Measurements from ENCODE around the gene TICAM2.

Gene TICAM2

GRCh38 chr5:115625579-115626444 lies 23.5 kb upstream of the TICAM2 start, which contains the start of gene TMED7:
TSS of gene TMED7 (minus strand) at chr5:115626036. CDS start at chr5:115625792, 244 bp downstream.
- H3K36me3 ChIP-seq (ENCODE audit: insufficient read depth, insufficient read length, low read length), result peaks cover 20% of the 10 kb centered on the region
- no peaks in the 10 kb centered on the region for H3K4me1 ChIP-seq (ENCODE audit: insufficient read depth, insufficient read length)
- H3K9me3 ChIP-seq (ENCODE audit: insufficient read depth, low read length), result no peaks in the 10 kb centered on the region
- H3K9ac ChIP-seq (ENCODE audit: insufficient read length, low read depth), result peak within 1 kb of the TSS; percentile 93
- no peaks in the 10 kb centered on the region for H3K27me3 ChIP-seq (ENCODE audit: insufficient read depth, insufficient read length)
- H3K4me3 ChIP-seq (ENCODE audit: insufficient read length, low read depth), result peak within 1 kb of the TSS; percentile 87
- peak; percentile 71 for DNase-seq (ENCODE audit: low read depth, low spot score)
- TF ChIP-seq SUZ12 (IDR thresholded peaks at IDR 0.05; ENCODE audit: extremely low read depth, insufficient read depth, insufficient read length) (no peak), YY1 (IDR thresholded peaks at IDR 0.05; ENCODE audit: insufficient read depth, insufficient read length) (no peak), ZNF274 (IDR thresholded peaks at IDR 0.05; ENCODE audit: low read depth, low read length) (no peak)

- H3K4me3 ChIP-seq (ENCODE audit: insufficient read length, low read depth), result peak overlapping the region; percentile 87
- no peaks in the 10 kb centered on the region for H3K4me1 ChIP-seq (ENCODE audit: insufficient read depth, insufficient read length)
- H3K9ac ChIP-seq (ENCODE audit: insufficient read length, low read depth), result peak overlapping the region; percentile 93
- peaks cover 27% of the 10 kb centered on the region for H3K36me3 ChIP-seq (ENCODE audit: insufficient read depth, insufficient read length, low read length)
- no peak for TF ChIP-seq ZNF274 (IDR thresholded peaks at IDR 0.05; ENCODE audit: low read depth, low read length)
- TF ChIP-seq SUZ12 (IDR thresholded peaks at IDR 0.05; ENCODE audit: extremely low read depth, insufficient read depth, insufficient read length), result no peak
- no peaks in the 10 kb centered on the region for H3K27me3 ChIP-seq (ENCODE audit: insufficient read depth, insufficient read length)
- no peaks in the 10 kb centered on the region for H3K9me3 ChIP-seq (ENCODE audit: insufficient read depth, low read length)
- DNase-seq (ENCODE audit: low read depth, low spot score), result no peak
Observed at GRCh38 chr5:115624994-115625393, 22.7 kb upstream of the TICAM2 start.

DNA sequence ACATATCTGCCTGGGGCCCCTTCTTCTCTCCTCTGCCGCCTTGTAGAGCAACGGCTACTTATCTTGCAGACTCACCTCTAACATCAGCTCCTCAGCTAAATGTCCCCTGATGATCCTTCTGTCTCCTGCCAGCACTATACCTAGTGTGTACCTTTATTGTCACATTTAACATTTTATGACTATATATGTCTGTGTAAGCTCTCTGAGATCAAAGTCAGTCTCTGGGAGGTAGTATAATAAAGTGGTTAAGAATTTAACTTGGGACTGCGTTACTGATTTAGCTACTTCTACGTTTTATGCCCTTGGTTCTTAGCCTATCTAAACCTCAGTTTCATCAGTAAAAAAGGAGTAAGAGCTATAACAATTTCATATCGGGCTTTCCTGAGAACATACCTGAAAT lies 21.4 kb upstream of the TICAM2 start:
- TF ChIP-seq ZNF274 (IDR thresholded peaks at IDR 0.05; ENCODE audit: low read depth, low read length), result no peak
- no peak for TF ChIP-seq YY1 (IDR thresholded peaks at IDR 0.05; ENCODE audit: insufficient read depth, insufficient read length)
- TF ChIP-seq SUZ12 (IDR thresholded peaks at IDR 0.05; ENCODE audit: extremely low read depth, insufficient read depth, insufficient read length), result no peak
- H3K4me1 ChIP-seq (ENCODE audit: insufficient read depth, insufficient read length), result no peaks in the 10 kb centered on the region
- H3K4me3 ChIP-seq (ENCODE audit: insufficient read length, low read depth), result no peak overlapping the region
- no peaks in the 10 kb centered on the region for H3K9me3 ChIP-seq (ENCODE audit: insufficient read depth, low read length)
- H3K36me3 ChIP-seq (ENCODE audit: insufficient read depth, insufficient read length, low read length), result peaks cover 40% of the 10 kb centered on the region
- no peak for DNase-seq (ENCODE audit: low read depth, low spot score)
- H3K9ac ChIP-seq (ENCODE audit: insufficient read length, low read depth), result no peak overlapping the region
- H3K27me3 ChIP-seq (ENCODE audit: insufficient read depth, insufficient read length), result no peaks in the 10 kb centered on the region

DNA sequence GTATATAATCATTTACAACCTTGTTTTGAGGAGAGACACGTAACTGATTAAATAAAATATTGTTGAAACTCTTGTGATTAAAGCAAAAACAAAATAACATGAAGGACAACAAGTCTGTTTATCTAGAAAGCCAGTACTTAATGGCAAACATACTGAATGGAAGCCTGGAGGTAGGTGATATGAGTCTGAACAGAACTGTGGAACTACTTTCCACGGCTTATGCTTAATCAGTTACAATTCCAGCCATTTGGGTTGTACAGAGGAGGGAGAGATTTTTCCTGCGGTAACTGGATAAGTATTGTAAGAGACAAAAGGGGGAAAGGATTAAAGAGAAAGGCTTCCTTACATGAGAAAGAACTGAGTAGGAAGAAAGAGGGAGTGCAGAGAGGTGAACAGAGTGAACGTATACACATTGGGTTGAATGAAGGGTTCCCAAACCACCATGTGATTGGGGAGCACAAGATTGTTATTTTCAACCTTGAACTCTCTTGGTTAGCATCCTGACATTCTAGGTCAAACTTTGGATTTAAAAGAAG lies 19.2 kb upstream of the TICAM2 start:
- H3K9ac ChIP-seq (ENCODE audit: insufficient read length, low read depth), result no peak overlapping the region
- TF ChIP-seq YY1 (IDR thresholded peaks at IDR 0.05; ENCODE audit: insufficient read depth, insufficient read length) (no peak), SUZ12 (IDR thresholded peaks at IDR 0.05; ENCODE audit: extremely low read depth, insufficient read depth, insufficient read length) (no peak), ZNF274 (IDR thresholded peaks at IDR 0.05; ENCODE audit: low read depth, low read length) (no peak)
- no peak for DNase-seq (ENCODE audit: low read depth, low spot score)
- H3K36me3 ChIP-seq (ENCODE audit: insufficient read depth, insufficient read length, low read length), result peaks cover 51% of the 10 kb centered on the region
- no peaks in the 10 kb centered on the region for H3K27me3 ChIP-seq (ENCODE audit: insufficient read depth, insufficient read length)
- no peaks in the 10 kb centered on the region for H3K9me3 ChIP-seq (ENCODE audit: insufficient read depth, low read length)
- no peaks in the 10 kb centered on the region for H3K4me1 ChIP-seq (ENCODE audit: insufficient read depth, insufficient read length)
- H3K4me3 ChIP-seq (ENCODE audit: insufficient read length, low read depth), result no peak overlapping the region

GRCh38 chr5:115616892-115617291 lies 14.6 kb upstream of the TICAM2 start:
- no peak for TF ChIP-seq ZNF274 (IDR thresholded peaks at IDR 0.05; ENCODE audit: low read depth, low read length)
- TF ChIP-seq YY1 (IDR thresholded peaks at IDR 0.05; ENCODE audit: insufficient read depth, insufficient read length), result no peak
- no peak for TF ChIP-seq SUZ12 (IDR thresholded peaks at IDR 0.05; ENCODE audit: extremely low read depth, insufficient read depth, insufficient read length)
- H3K4me3 ChIP-seq (ENCODE audit: insufficient read length, low read depth), result no peak overlapping the region
- H3K4me1 ChIP-seq (ENCODE audit: insufficient read depth, insufficient read length), result no peaks in the 10 kb centered on the region
- no peaks in the 10 kb centered on the region for H3K9me3 ChIP-seq (ENCODE audit: insufficient read depth, low read length)
- H3K36me3 ChIP-seq (ENCODE audit: insufficient read depth, insufficient read length, low read length), result peaks cover 48% of the 10 kb centered on the region
- no peaks in the 10 kb centered on the region for H3K27me3 ChIP-seq (ENCODE audit: insufficient read depth, insufficient read length)
- no peak for DNase-seq (ENCODE audit: low read depth, low spot score)
- no peak overlapping the region for H3K9ac ChIP-seq (ENCODE audit: insufficient read length, low read depth)

- peaks cover 48% of the 10 kb centered on the region for H3K36me3 ChIP-seq (ENCODE audit: insufficient read depth, insufficient read length, low read length)
- TF ChIP-seq YY1 (IDR thresholded peaks at IDR 0.05; ENCODE audit: insufficient read depth, insufficient read length) (no peak), SUZ12 (IDR thresholded peaks at IDR 0.05; ENCODE audit: extremely low read depth, insufficient read depth, insufficient read length) (no peak), ZNF274 (IDR thresholded peaks at IDR 0.05; ENCODE audit: low read depth, low read length) (no peak)
- no peak for DNase-seq (ENCODE audit: low read depth, low spot score)
Observed at GRCh38 chr5:115616472-115616871, 14.2 kb upstream of the TICAM2 start.

DNA sequence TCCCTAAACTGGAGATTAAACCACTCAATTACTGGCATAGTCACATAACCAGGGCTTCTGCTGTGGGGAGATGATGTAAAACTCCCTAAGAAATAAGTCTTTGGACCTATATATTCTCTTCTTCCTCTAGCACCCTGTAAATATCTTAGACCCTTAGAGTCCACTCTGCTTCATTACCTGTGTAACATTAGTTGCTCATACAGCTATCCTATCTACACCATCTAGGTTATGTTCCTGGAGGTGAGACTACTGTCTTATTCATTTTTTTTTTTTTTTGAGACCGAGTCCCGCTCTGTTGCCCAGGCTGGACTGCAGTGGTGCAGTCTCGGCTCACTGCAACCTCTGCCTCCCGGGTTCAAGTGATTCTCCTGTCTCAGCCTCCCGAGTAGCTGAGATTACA lies 9.6 kb upstream of the TICAM2 start:
- no peak overlapping the region for H3K9ac ChIP-seq (ENCODE audit: insufficient read length, low read depth)
- no peaks in the 10 kb centered on the region for H3K9me3 ChIP-seq (ENCODE audit: insufficient read depth, low read length)
- H3K4me3 ChIP-seq (ENCODE audit: insufficient read length, low read depth), result no peak overlapping the region
- DNase-seq (ENCODE audit: low read depth, low spot score), result no peak
- H3K27me3 ChIP-seq (ENCODE audit: insufficient read depth, insufficient read length), result no peaks in the 10 kb centered on the region
- TF ChIP-seq ZNF274 (IDR thresholded peaks at IDR 0.05; ENCODE audit: low read depth, low read length), result no peak
- TF ChIP-seq YY1 (IDR thresholded peaks at IDR 0.05; ENCODE audit: insufficient read depth, insufficient read length), result no peak
- TF ChIP-seq SUZ12 (IDR thresholded peaks at IDR 0.05; ENCODE audit: extremely low read depth, insufficient read depth, insufficient read length), result no peak
- peaks cover 24% of the 10 kb centered on the region for H3K36me3 ChIP-seq (ENCODE audit: insufficient read depth, insufficient read length, low read length)
- no peaks in the 10 kb centered on the region for H3K4me1 ChIP-seq (ENCODE audit: insufficient read depth, insufficient read length)

More at GRCh38 chr5:115616472-115616871, 14.2 kb upstream of the TICAM2 start:
- H3K4me3 ChIP-seq (ENCODE audit: insufficient read length, low read depth), result no peak overlapping the region
- no peaks in the 10 kb centered on the region for H3K9me3 ChIP-seq (ENCODE audit: insufficient read depth, low read length)
- no peaks in the 10 kb centered on the region for H3K27me3 ChIP-seq (ENCODE audit: insufficient read depth, insufficient read length)
- no peaks in the 10 kb centered on the region for H3K4me1 ChIP-seq (ENCODE audit: insufficient read depth, insufficient read length)
- no peak overlapping the region for H3K9ac ChIP-seq (ENCODE audit: insufficient read length, low read depth)

Measured in NT2/D1 (cell line).